Measurements from ENCODE around the gene MYOD1. TPM values are rescaled to one million over a fixed set of nuclear protein-coding genes. Genes with fewer than 3 reads are reported as not detected.

The MYOD1 gene
- total RNA-seq (ENCODE audit: unreplicated experiment) = not detected
- long read RNA-seq = 0 reads

- H3K4me3 Mint-ChIP-seq (ENCODE audit: unreplicated experiment) = no peak within 1 kb of the TSS
- TF ChIP-seq, protein P1, sequence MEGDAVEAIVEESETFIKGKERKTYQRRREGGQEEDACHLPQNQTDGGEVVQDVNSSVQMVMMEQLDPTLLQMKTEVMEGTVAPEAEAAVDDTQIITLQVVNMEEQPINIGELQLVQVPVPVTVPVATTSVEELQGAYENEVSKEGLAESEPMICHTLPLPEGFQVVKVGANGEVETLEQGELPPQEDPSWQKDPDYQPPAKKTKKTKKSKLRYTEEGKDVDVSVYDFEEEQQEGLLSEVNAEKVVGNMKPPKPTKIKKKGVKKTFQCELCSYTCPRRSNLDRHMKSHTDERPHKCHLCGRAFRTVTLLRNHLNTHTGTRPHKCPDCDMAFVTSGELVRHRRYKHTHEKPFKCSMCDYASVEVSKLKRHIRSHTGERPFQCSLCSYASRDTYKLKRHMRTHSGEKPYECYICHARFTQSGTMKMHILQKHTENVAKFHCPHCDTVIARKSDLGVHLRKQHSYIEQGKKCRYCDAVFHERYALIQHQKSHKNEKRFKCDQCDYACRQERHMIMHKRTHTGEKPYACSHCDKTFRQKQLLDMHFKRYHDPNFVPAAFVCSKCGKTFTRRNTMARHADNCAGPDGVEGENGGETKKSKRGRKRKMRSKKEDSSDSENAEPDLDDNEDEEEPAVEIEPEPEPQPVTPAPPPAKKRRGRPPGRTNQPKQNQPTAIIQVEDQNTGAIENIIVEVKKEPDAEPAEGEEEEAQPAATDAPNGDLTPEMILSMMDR (IDR thresholded peaks at IDR 0.05; ENCODE audit: unreplicated experiment) = no peak
- H3K4me1 Mint-ChIP-seq (ENCODE audit: unreplicated experiment) = no peaks in the 10 kb centered on the region
- H3K27ac Mint-ChIP-seq (ENCODE audit: unreplicated experiment) = no peak within 1 kb of the TSS
- no peaks in the 10 kb centered on the region for H3K36me3 Mint-ChIP-seq (ENCODE audit: low read depth, unreplicated experiment)
- H3K27me3 Mint-ChIP-seq (ENCODE audit: unreplicated experiment) = peaks cover 14% of the 10 kb centered on the region
- no peaks in the 10 kb centered on the region for H3K9me3 Mint-ChIP-seq (ENCODE audit: unreplicated experiment)
- DNase-seq (ENCODE audit: low spot score) = no peak
These were observed at the start of gene MYOD1 for GRCh38 chr11:17719028-17719937. Gene MYOD1, plus strand, starts transcription at chr11:17719571. Its CDS starts 212 bp downstream, at chr11:17719783.

DNA sequence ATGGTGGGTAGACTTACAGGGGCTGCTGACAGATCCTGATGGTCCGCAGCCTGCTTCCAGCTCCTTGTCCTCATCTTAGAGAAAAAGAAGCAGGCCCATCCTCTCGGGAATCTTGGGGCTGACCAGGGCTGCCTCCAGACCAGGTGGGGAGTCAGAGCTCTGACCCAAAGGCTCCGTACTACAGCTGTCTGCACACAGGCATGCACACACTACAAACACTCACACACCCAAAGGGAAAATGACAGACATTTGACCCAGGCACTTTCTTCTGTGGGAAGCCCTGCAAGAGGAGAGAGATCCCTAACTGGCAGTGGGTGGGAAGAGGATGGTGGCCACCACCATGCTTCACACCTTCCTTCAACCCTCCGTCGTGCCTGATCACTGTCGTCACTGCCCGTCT is 46.9 kb upstream of the MYOD1 start:
- H3K27me3 Mint-ChIP-seq (ENCODE audit: unreplicated experiment) = peaks cover 6% of the 10 kb centered on the region

GRCh38 chr11:17673951-17674350 is 45.4 kb upstream of the MYOD1 start:
- Mint-ChIP-seq H3K4me3 (ENCODE audit: unreplicated experiment) (no peak overlapping the region), H3K27me3 (ENCODE audit: unreplicated experiment) (peaks cover 6% of the 10 kb centered on the region), H3K36me3 (ENCODE audit: low read depth, unreplicated experiment) (peaks cover 4% of the 10 kb centered on the region)

More for the DNA sequence above, 46.9 kb upstream of the MYOD1 start:
- H3K27ac Mint-ChIP-seq (ENCODE audit: unreplicated experiment) = no peak overlapping the region
- H3K4me1 Mint-ChIP-seq (ENCODE audit: unreplicated experiment) = no peaks in the 10 kb centered on the region
- TF ChIP-seq, protein P1 (IDR thresholded peaks at IDR 0.05; ENCODE audit: unreplicated experiment) = no peak
- H3K9me3 Mint-ChIP-seq (ENCODE audit: unreplicated experiment) = no peaks in the 10 kb centered on the region
- H3K36me3 Mint-ChIP-seq (ENCODE audit: low read depth, unreplicated experiment) = peaks cover 4% of the 10 kb centered on the region
- DNase-seq (ENCODE audit: low spot score) = no peak
- no peak overlapping the region for H3K4me3 Mint-ChIP-seq (ENCODE audit: unreplicated experiment)

GRCh38 chr11:17682848-17683247 is 36.5 kb upstream of the MYOD1 start:
- peaks cover 3% of the 10 kb centered on the region for H3K27me3 Mint-ChIP-seq (ENCODE audit: unreplicated experiment)

More at GRCh38 chr11:17673951-17674350, 45.4 kb upstream of the MYOD1 start:
- Mint-ChIP-seq H3K27ac (ENCODE audit: unreplicated experiment) (no peak overlapping the region), H3K9me3 (ENCODE audit: unreplicated experiment) (no peaks in the 10 kb centered on the region), H3K4me1 (ENCODE audit: unreplicated experiment) (no peaks in the 10 kb centered on the region)
- TF ChIP-seq, protein P1 (IDR thresholded peaks at IDR 0.05; ENCODE audit: unreplicated experiment) = no peak
- no peak for DNase-seq (ENCODE audit: low spot score)

More at GRCh38 chr11:17682848-17683247, 36.5 kb upstream of the MYOD1 start:
- no peak for DNase-seq (ENCODE audit: low spot score)
- H3K9me3 Mint-ChIP-seq (ENCODE audit: unreplicated experiment) = no peaks in the 10 kb centered on the region
- H3K27ac Mint-ChIP-seq (ENCODE audit: unreplicated experiment) = no peak overlapping the region
- TF ChIP-seq, protein P1 (IDR thresholded peaks at IDR 0.05; ENCODE audit: unreplicated experiment) = no peak
- H3K36me3 Mint-ChIP-seq (ENCODE audit: low read depth, unreplicated experiment) = no peaks in the 10 kb centered on the region
- no peak overlapping the region for H3K4me3 Mint-ChIP-seq (ENCODE audit: unreplicated experiment)
- no peaks in the 10 kb centered on the region for H3K4me1 Mint-ChIP-seq (ENCODE audit: unreplicated experiment)

Data from endothelial cell (in vitro differentiated cells).